GM19099 (cell line): ENCODE data around the gene BAIAP2.

Source experiments
- POLR2A ChIP-seq: IDR thresholded peaks from 3 replicates; pipeline ENCODE4 v1.6.1; 2011; ENCODE audit warnings: low read depth; ENCODE audit not compliant: insufficient read length; ENCODE audit errors: extremely low read depth

Gene BAIAP2

GRCh38 chr17:81165246-81166032 is 130.5 kb downstream of the BAIAP2 start, which contains the start of gene PVALEF:
PVALEF (plus strand) TSS chr17:81165507; CDS start chr17:81181227, 15,720 bp downstream.
- no peak for TF ChIP-seq POLR2A

- no peak for TF ChIP-seq POLR2A
These were observed 131.1 kb downstream of the BAIAP2 start, which contains the start of gene AATK for GRCh38 chr17:81166033-81166492. AATK (minus strand) TSS chr17:81166221; CDS start chr17:81165992, 229 bp downstream.
